ENCODE results near the gene SPSB1.
"Not testable (repeated sequence)": the region's sequence is repeated elsewhere in the genome, so short reads cannot be mapped to it uniquely, and the experiment has no call there.

The SPSB1 gene

DNA sequence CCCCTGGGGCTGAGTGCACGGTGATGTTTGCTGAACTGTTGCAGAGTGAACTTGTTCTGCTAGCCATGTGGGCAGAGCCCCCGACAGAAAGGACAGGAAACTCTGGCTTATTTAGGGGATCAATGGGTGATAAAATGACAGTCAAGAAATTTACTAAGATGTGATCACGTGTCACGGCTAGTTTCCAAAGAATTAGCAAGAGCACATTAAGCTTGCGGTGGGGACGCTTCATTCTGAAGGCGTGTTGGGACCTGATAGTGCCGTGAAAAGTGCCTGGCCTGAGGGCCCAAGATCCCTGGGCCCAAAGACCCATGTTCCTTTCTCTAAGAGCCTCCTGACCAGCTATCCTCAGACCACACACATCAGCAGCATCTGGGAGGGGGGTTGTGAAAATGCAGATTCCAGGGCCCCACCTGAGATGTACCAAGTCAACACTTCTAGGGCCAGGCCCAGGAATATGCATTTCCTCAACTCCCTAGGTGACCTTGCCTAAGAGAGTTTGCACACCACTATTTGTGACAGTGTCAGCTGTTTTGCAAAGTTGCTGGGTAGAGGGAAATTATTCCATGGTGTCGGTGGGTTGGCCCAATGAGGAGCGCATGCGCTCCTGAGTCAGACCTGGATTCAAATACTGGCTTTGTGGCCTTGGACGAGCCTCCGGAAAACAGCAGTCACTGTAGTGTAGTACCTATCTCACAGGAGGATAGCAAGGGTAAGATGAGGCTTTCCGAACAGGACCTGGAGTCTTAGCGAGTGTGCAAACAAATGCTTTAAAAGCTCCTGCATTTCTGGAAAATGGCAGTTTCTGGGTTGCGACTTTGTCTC lies 77.5 kb downstream of the SPSB1 start:
- DNase-seq = no peak

GRCh38 chr1:9371391-9371935 lies 78.8 kb downstream of the SPSB1 start:
- no peak for DNase-seq

- no peak for DNase-seq
Observed at GRCh38 chr1:9371951-9372350, 79.3 kb downstream of the SPSB1 start.

- DNase-seq = no peak
Observed at GRCh38 chr1:9373619-9374018, 80.9 kb downstream of the SPSB1 start.

DNA sequence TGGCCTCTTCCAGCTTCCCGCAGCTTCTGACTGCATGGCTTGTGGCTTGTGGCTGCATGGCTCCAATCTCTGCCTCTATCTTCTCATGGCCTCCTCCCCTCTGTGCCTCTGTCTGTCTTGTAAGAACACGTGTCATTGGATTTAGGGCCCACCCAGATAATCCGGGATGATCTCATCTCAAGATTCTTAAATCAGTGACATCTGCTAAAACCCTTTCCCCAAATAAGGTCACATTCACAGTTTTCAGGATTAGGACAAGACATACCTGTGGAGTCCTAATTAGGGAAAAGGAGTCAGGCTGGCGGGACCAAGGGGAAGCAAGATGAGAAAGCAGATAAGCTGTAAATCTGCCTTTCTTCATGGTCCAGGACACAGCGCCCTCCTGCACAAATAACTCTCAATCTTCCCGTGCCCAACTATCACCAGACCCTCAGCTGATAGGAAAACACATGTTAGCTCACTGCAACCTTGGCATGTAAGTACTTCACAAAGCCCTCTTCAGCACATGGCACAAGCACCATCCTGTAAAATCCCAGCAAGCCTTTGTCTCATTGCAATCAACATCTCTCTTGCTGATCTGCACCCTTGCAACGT lies 82.2 kb downstream of the SPSB1 start:
- no peak for DNase-seq

DNA sequence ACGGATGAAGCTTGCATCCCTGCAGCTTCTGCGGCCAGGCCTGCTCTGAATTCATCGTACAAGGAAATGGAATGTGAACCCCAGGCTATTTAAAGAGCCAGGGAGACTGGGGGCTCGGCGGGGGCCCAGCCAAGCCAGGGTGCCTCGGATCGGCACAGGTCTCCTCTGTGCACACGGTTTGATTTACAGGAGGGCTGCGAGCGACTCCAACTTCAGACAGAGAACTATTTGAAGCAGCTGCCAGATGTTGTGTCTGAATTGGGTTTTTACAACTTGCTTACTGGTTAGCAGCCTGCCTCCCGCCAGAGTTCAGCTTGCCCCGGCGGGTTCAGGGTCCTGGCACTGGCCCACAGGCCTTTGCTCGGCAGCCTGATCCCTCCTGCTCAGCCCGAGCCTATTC lies 83.2 kb downstream of the SPSB1 start:
- DNase-seq = no peak

DNA sequence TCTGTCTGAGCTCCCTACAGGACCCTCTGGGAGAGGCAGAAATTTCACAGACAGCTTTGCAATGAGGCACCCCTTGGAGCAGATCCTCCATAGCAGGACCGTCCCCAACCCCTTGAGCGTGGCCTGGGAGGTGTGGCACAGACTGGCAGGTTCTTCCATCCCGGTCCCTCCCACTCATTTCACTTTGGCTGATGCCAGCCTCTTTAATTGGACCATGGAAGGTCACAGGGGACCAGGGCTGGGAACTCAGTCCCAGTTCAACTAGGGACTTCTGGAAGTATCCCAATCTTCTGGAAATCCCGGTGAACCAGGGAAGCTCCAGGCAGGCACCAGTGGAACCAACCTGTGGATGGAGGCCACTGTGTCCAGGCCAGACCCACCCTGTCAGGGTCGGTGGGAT lies 83.7 kb downstream of the SPSB1 start:
- DNase-seq = no peak

DNA sequence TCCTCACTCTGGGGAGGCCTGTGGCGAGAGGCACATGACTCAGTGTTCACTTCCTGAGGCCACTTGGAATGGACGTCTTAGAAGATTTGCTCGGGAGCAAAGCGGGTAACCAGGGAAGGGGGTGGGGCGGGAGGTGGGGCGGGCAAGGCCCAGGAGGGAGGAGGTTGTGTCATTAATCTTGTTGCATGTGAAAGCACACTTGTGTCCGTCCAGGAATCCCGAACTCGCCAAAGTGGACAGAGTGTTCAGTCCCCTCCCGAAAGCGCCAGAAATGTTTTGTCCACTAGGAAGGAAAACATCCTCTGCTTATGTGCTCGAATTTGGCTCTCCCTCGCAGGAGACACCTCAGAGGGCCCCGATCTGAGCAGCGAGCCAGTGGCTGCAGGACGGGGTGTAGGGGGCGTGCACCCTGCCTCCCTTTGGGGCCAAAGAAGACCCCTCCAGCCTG lies 84.2 kb downstream of the SPSB1 start:
- no peak for DNase-seq

DNA sequence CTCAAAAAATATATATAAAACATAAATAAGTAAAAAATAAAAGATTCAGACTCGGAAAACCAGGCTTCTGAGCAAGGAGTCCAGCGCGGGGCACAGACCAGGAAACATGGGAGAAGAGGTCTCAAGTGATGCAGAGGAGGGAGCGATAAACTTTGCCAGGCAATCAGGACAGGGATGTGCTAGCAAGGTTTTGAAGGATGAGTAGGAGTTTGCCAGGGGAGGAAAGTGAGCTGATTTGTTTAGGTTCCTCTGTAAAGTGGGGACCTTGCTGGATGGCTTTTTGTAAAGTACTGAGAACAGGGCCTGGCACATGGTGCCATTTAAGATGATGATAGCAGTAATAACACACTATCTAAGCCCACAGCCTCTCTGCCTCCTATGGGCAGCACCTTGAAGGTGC lies 86.1 kb downstream of the SPSB1 start:
- no peak for DNase-seq

GRCh38 chr1:9380711-9381110 lies 88.0 kb downstream of the SPSB1 start:
- no peak for DNase-seq

DNA sequence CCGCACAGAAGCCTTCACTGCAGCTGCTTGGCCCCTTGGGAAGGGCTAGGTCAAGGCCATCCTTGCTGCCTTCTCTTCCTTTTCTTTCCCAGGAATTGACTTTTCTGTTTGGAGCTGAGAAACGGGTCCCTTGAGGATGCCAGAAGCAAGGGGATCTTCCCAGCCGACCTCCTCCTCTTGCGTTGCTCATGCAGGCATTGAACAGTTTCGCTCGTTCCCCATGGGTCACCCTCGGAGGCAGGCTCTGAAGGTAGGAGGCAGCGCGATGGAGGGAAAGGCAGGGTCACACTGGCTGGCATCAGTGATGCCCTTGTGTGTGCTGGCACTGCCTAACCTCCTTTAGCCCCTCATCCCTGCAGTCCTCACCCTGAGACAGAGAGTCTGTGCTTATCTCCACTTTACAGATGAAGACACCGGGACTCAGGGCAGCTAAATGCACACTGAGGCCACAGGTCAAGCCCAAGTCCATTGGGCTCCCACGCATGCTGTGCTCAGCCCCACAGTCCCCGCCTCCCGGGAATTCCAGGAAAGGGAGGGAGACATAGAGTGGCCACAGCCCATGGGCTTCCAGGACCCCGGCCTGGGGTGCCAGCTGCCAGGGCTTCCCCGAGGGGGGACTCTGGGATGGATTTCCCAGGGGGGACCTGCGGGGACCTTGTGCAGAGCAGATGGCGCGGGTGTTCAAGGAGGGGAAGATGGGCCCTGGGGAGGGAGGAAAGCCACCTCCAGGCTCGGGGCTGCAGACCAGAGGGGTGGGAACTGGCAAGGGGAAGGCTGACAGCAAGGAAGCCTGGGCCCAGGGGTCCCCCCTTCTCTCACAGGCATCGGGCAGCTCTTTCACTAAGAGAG lies 90.2 kb downstream of the SPSB1 start:
- no peak for DNase-seq

DNA sequence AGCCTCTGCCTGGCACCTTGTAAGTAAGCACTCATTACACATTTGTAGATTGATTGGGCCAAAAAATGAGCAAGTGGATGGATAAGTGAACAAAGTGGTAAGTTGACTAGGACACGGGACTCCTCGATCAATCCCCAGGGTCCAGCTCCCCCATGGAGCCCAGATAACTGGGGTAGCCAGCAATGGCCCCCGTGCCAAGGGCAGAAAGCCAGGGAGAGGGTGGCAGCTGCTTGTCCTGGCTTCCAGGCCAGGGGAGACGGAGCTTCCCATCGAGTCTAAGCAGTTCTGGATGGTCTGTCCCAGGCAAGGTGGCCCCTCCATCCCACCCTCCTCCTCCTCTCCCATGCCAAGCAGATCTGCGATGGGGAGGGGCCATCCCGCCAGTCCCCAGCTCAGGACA lies 91.4 kb downstream of the SPSB1 start:
- DNase-seq = no peak

DNA sequence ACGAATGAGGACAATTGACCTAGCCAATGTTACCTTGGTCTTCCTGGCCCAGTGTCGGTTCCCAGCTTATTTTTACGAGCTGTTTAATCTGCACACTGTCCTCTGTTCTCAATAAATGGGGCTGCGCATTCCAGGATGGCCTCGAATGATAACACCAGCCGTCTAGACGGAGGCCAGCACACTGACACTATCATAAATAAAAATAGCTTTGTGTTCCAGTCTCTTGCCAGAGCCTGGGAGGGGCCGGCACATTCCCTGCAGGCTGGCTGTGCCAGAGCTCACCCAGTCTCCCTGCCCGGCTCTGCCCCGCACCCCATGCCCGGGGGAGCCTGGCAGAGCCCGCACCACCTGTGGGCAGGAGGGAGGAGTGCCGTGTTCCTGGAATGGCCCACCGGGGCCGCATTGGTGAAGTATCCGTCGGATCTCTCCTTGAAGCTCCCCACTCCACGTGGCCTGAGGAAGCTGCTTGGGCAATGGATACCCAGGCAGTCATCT lies 92.1 kb downstream of the SPSB1 start:
- no peak for DNase-seq

DNA sequence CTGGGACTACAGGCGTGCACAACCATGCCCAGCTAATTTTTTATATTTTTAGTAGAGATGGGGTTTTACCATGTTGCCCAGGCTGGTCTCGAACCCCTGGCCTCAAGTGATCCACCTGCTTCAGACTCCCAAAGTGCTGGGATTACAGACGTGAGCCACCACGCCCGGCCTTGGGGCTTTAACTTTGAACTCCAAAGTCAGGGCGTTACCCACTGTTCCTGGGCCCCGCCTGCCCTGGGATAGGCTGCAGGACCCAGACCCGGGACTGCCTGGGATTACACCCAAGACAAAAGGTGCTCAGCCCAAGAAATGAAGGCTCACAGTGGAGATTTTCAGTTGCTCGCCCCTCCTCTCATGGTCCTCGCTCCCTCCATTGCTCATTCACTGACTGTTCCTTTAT lies 92.7 kb downstream of the SPSB1 start:
- not testable (repeated sequence) for DNase-seq

GRCh38 chr1:9385801-9386573 lies 93.3 kb downstream of the SPSB1 start:
- no peak for DNase-seq

GRCh38 chr1:9388335-9389180 lies 95.9 kb downstream of the SPSB1 start:
- no peak for DNase-seq

DNA sequence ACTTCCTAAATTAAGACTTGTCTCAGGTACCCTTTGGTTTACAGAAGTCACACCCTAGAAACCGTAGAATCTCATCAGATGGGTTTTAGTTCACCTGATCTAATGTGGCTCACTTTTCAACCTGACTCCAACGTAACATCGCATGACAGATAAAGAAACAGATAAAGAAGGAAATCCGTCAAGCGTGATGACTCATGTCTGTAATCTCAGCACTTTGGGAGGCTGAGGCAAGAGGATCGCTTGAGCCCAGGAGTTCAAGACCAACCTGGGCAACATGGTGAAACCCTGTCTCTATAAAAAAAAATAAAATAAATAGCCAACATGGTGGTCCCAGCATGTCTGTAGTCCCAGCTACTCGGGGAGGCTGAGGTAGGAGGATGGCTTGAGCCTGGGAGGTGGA lies 97.3 kb downstream of the SPSB1 start:
- DNase-seq = no peak

DNA sequence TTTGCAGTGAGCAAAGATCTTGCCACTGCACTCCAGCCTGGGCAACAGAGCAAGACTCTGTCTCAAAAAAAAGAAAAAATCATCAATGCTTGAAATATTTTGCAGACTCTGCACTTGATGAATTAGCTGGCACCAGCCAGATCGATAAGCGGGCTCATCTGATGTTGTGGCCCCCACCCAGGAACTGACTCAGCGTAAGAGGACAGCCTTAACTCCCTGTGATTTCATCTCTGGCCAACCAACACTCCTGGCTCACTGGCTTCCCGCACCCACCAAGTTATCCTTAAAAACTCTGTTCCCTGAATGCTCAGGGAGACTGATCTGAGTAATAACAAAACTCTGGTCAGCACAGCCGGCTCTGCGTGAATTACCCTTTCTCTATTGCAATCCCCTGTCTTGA lies 98.9 kb downstream of the SPSB1 start:
- no peak for DNase-seq

- no peak for DNase-seq
Observed at GRCh38 chr1:9394010-9394409, 101.3 kb downstream of the SPSB1 start.

DNA sequence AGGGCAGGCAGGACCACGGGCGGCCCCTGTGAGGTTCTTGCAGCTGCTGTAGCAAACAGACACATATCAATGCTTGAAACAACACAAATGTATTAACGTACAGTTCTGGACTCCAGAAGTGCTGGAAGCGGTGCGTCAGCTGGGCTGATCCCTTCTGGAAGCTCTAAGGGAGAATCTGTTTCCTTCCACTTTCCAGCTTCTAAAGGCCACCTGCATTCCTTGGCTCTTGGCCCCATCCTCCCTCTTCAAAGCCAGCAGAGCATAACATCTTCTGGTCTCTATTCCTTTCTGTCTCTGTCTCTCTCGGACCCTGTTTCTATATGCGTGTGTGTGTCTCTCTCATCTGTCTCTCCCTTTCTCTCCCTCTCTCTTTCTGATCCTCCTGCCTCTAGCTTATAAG lies 102.3 kb downstream of the SPSB1 start:
- DNase-seq = no peak

- DNase-seq = no peak
Observed at GRCh38 chr1:9397047-9397446, 104.4 kb downstream of the SPSB1 start.
